ENCODE data around the gene HINT2. TPM values are rescaled to one million over a fixed set of nuclear protein-coding genes. Genes with fewer than 3 reads are reported as not detected.
A peak's percentile ranks its signal among the peaks of the same experiment; 100 is the strongest.

Gene HINT2
- total RNA-seq, 8 experiments from 2014 or later, result 30.5 to 62.8 (median 42.9) TPM

DNA sequence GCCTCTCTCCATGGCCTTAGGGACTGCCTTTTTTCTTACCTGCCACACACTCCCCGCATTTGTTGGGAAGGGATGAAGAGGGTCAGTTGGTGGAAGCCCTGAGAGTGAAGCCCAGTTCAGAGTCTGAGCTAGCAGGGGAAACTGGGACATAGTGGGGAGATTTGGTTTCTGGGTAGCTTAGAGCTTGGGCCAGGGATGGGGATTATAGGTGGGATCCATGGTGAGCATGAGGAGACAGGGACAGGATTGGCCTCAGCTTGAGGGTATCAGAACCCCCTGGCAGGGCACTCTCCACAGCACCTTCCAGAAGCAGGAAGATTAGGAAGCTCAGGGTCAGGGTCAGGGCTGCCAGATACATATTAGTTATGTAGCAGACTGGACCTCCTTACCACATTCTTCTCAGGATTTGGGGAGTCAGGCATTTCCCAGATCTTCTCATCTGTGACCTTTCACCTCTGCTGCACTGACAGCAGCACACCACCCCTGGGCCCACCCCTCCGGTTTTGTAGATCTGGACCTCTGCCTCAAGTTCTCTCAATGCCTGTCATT lies 37.5 kb upstream of the HINT2 start:
- Histone ChIP-seq H3K27ac (no peak overlapping the region), H3K4me1 (replicated peaks in 1 of 2) (no peaks in the 10 kb centered on the region), H3K4me3 (no peak overlapping the region)
- in situ Hi-C loops (cut with MboI; ENCODE audit: low pct_unique_long_range_greater_than_20kb in 2 of 9, low sequenced_read_pairs in 9 of 9, unreplicated experiment in 9 of 9), result no loop called here
- ATAC-seq (replicated peaks in 6 of 8), result no peak
- WGBS, 10 experiments, result 40 to 100% (median 92%) methylated on average over 1 of the region's 2 CpGs; no CpG with 5 or more reads in 6 of the 10 experiments

- peak in 3 of 8 experiments; percentile 72 to 75 (median 75) for ATAC-seq (replicated peaks in 6 of 8)
- Histone ChIP-seq H3K4me3 (no peak overlapping the region), H3K27ac (no peak overlapping the region), H3K4me1 (replicated peaks in 1 of 2) (no peaks in the 10 kb centered on the region)
- in situ Hi-C loops (cut with MboI; ENCODE audit: low pct_unique_long_range_greater_than_20kb in 2 of 9, low sequenced_read_pairs in 9 of 9, unreplicated experiment in 9 of 9), result no loop called here
- 5 to 89% (median 80%) methylated on average over 1 to 4 of the region's 4 CpGs; no CpG with 5 or more reads in 3 of the 10 experiments for WGBS, 10 experiments
Observed at GRCh38 chr9:35847792-35848572, 33.1 kb upstream of the HINT2 start.

- ATAC-seq (replicated peaks in 6 of 8), result no peak
- 66 to 100% (median 100%) methylated on average over 1 to 10 of the region's 53 CpGs; no CpG with 5 or more reads in 5 of the 10 experiments for WGBS, 10 experiments
- H3K27ac ChIP-seq, result no peak overlapping the region
- H3K4me1 ChIP-seq (replicated peaks in 1 of 2), result no peaks in the 10 kb centered on the region
- no peak overlapping the region for H3K4me3 ChIP-seq
- in situ Hi-C loops (cut with MboI; ENCODE audit: low pct_unique_long_range_greater_than_20kb in 2 of 9, low sequenced_read_pairs in 9 of 9, unreplicated experiment in 9 of 9), result no loop called here
Observed at GRCh38 chr9:35845824-35846771, 31.3 kb upstream of the HINT2 start.

- no peak overlapping the region for H3K4me3 ChIP-seq
- ATAC-seq (replicated peaks in 6 of 8), result peak in 3 of 8 experiments; percentile 24 to 66 (median 43)
- in situ Hi-C loops (cut with MboI; ENCODE audit: low pct_unique_long_range_greater_than_20kb in 2 of 9, low sequenced_read_pairs in 9 of 9, unreplicated experiment in 9 of 9), result no loop called here
- 4 to 81% (median 65%) methylated on average over 1 to 7 of the region's 7 CpGs for WGBS, 10 experiments
- H3K27ac ChIP-seq, result no peak overlapping the region
- H3K4me1 ChIP-seq (replicated peaks in 1 of 2), result no peaks in the 10 kb centered on the region
Observed at GRCh38 chr9:35844628-35845270, 29.9 kb upstream of the HINT2 start.

- 66 to 100% (median 87%) methylated on average over 1 to 3 of the region's 3 CpGs; no CpG with 5 or more reads in 1 of the 10 experiments for WGBS, 10 experiments
Observed at GRCh38 chr9:35842795-35843194, 28.0 kb upstream of the HINT2 start.

GRCh38 chr9:35842020-35842745 lies 27.3 kb upstream of the HINT2 start:
- no peak for ATAC-seq (replicated peaks in 6 of 8)
- Histone ChIP-seq H3K4me3 (no peak overlapping the region), H3K27ac (no peak overlapping the region), H3K4me1 (replicated peaks in 1 of 2) (no peaks in the 10 kb centered on the region)
- WGBS, 10 experiments, result 60 to 100% (median 95%) methylated on average over 1 to 6 of the region's 17 CpGs; no CpG with 5 or more reads in 5 of the 10 experiments
- in situ Hi-C loops (cut with MboI; ENCODE audit: low pct_unique_long_range_greater_than_20kb in 2 of 9, low sequenced_read_pairs in 9 of 9, unreplicated experiment in 9 of 9), result no loop called here

More at GRCh38 chr9:35842795-35843194, 28.0 kb upstream of the HINT2 start:
- no peak for ATAC-seq (replicated peaks in 6 of 8)
- no peaks in the 10 kb centered on the region for H3K4me1 ChIP-seq (replicated peaks in 1 of 2)
- no peak overlapping the region for H3K27ac ChIP-seq
- in situ Hi-C loops (cut with MboI; ENCODE audit: low pct_unique_long_range_greater_than_20kb in 2 of 9, low sequenced_read_pairs in 9 of 9, unreplicated experiment in 9 of 9), result no loop called here
- H3K4me3 ChIP-seq, result no peak overlapping the region

DNA sequence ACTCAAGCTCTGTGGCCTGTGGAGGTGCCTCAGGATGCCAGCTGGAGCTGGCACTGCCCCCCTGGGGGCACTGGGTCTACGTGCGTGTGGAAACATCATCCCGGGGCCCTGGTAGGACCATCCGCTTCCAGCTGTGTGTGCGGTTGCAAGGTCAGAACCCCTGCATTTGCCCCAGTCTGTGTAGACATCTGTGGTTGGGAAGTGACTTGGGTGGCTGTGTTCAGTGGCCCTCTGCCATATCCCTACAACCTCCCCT lies 26.7 kb upstream of the HINT2 start:
- ATAC-seq (replicated peaks in 6 of 8), result no peak

GRCh38 chr9:35840881-35841644 lies 26.2 kb upstream of the HINT2 start:
- 80 to 96% (median 94%) methylated on average over 1 to 5 of the region's 15 CpGs; no CpG with 5 or more reads in 6 of the 10 experiments for WGBS, 10 experiments
- in situ Hi-C loops (cut with MboI; ENCODE audit: low pct_unique_long_range_greater_than_20kb in 2 of 9, low sequenced_read_pairs in 9 of 9, unreplicated experiment in 9 of 9), result no loop called here
- Histone ChIP-seq H3K4me1 (replicated peaks in 1 of 2) (no peaks in the 10 kb centered on the region), H3K4me3 (no peak overlapping the region), H3K27ac (no peak overlapping the region)
- ATAC-seq (replicated peaks in 6 of 8), result no peak

More for the DNA sequence above, 26.7 kb upstream of the HINT2 start:
- Histone ChIP-seq H3K4me3 (no peak overlapping the region), H3K27ac (no peak overlapping the region), H3K4me1 (replicated peaks in 1 of 2) (no peaks in the 10 kb centered on the region)
- in situ Hi-C loops (cut with MboI; ENCODE audit: low pct_unique_long_range_greater_than_20kb in 2 of 9, low sequenced_read_pairs in 9 of 9, unreplicated experiment in 9 of 9), result no loop called here
- 89% methylated on average over 3 of the region's 5 CpGs; no CpG with 5 or more reads in 9 of the 10 experiments for WGBS, 10 experiments

- H3K4me3 ChIP-seq, result no peak overlapping the region
- no peak overlapping the region for H3K27ac ChIP-seq
- WGBS, 10 experiments, result 80 to 100% (median 91%) methylated on average over 1 to 5 of the region's 5 CpGs; no CpG with 5 or more reads in 6 of the 10 experiments
- ATAC-seq (replicated peaks in 6 of 8), result no peak
- H3K4me1 ChIP-seq (replicated peaks in 1 of 2), result no peaks in the 10 kb centered on the region
- in situ Hi-C loops (cut with MboI; ENCODE audit: low pct_unique_long_range_greater_than_20kb in 2 of 9, low sequenced_read_pairs in 9 of 9, unreplicated experiment in 9 of 9), result no loop called here
Observed at GRCh38 chr9:35839926-35840325, 25.1 kb upstream of the HINT2 start.

DNA sequence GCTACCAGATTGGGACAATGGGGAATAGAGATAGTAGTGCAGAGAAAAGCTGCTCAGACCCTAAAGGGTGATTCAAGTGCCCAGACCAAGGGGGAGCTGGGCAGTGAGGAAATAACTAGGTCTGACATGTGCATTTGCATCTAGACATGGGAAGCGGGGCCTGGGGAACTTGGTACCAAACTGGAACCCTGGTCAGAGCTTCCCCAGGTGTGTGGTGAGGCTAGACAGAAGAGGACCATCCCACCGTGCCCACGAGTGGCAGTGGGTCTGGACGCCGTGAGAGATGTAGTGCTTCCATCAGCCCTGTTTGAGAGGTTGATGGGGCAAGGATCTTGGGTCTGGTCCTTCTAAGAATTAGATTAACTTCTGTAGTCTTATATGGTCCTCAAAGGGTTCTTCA lies 21.8 kb upstream of the HINT2 start:
- H3K4me3 ChIP-seq, result no peak overlapping the region
- H3K27ac ChIP-seq, result no peak overlapping the region
- H3K4me1 ChIP-seq (replicated peaks in 1 of 2), result no peaks in the 10 kb centered on the region
- 82 to 100% (median 96%) methylated on average over 1 to 5 of the region's 5 CpGs; no CpG with 5 or more reads in 7 of the 10 experiments for WGBS, 10 experiments
- no peak for ATAC-seq (replicated peaks in 6 of 8)
- in situ Hi-C loops (cut with MboI; ENCODE audit: low pct_unique_long_range_greater_than_20kb in 2 of 9, low sequenced_read_pairs in 9 of 9, unreplicated experiment in 9 of 9), result no loop called here

- in situ Hi-C loops (cut with MboI; ENCODE audit: low pct_unique_long_range_greater_than_20kb in 2 of 9, low sequenced_read_pairs in 9 of 9, unreplicated experiment in 9 of 9), result no loop called here
- Histone ChIP-seq H3K4me3 (no peak overlapping the region), H3K4me1 (replicated peaks in 1 of 2) (peaks cover 3 to 6% of the 10 kb centered on the region in 2 donors), H3K27ac (no peak overlapping the region)
- no peak for ATAC-seq (replicated peaks in 6 of 8)
- 72 to 100% (median 86%) methylated on average over 1 to 2 of the region's 2 CpGs; no CpG with 5 or more reads in 5 of the 10 experiments for WGBS, 10 experiments
Observed at GRCh38 chr9:35835766-35836165, 20.9 kb upstream of the HINT2 start.

All from motor neuron (in vitro differentiated cells).